Measurements from ENCODE around the gene UPK2.

Gene UPK2

GRCh38 chr11:118918128-118918685 lies 37.9 kb upstream of the UPK2 start:
- DNase-seq: no peak

GRCh38 chr11:118918686-118919280 lies 37.3 kb upstream of the UPK2 start:
- DNase-seq: no peak

GRCh38 chr11:118921121-118921928 lies 34.8 kb upstream of the UPK2 start:
- no peak for DNase-seq

GRCh38 chr11:118921929-118922744 lies 34.0 kb upstream of the UPK2 start:
- no peak for DNase-seq

- DNase-seq: no peak
Measured at GRCh38 chr11:118922745-118923627, 33.1 kb upstream of the UPK2 start.

GRCh38 chr11:118923721-118924587 lies 32.1 kb upstream of the UPK2 start:
- no peak for DNase-seq

GRCh38 chr11:118924591-118925585 lies 31.2 kb upstream of the UPK2 start:
- DNase-seq: peak; percentile 81

GRCh38 chr11:118927554-118928100 lies 28.5 kb upstream of the UPK2 start:
- DNase-seq: no peak

GRCh38 chr11:118928101-118928869 lies 27.8 kb upstream of the UPK2 start:
- DNase-seq: peak; percentile 97

GRCh38 chr11:118928870-118929500 lies 27.1 kb upstream of the UPK2 start:
- DNase-seq: peak; percentile 83

GRCh38 chr11:118929501-118930093 lies 26.5 kb upstream of the UPK2 start:
- peak; percentile 91 for DNase-seq

- DNase-seq: peak; percentile 95
Measured at GRCh38 chr11:118930094-118930712, 25.9 kb upstream of the UPK2 start.

- DNase-seq: no peak
Measured at GRCh38 chr11:118931571-118931970, 24.5 kb upstream of the UPK2 start.

- DNase-seq: no peak
Measured at GRCh38 chr11:118933486-118933885, 22.6 kb upstream of the UPK2 start.

GRCh38 chr11:118935376-118935775 lies 20.7 kb upstream of the UPK2 start:
- no peak for DNase-seq

GRCh38 chr11:118938491-118939403 lies 17.4 kb upstream of the UPK2 start:
- no peak for DNase-seq

All from activated effector memory CD4-positive, alpha-beta T cell treated with anti-CD3 and anti-CD28 coated beads, Interleukin-2, amount 50 U/mL, for 16 hours (primary cell).